Left colon (tissue), 2 donors: ENCODE measurements around the gene SEBOX. TPM values are rescaled to one million over a fixed set of nuclear protein-coding genes. Genes with fewer than 3 reads are reported as not detected.

Experiments
- microRNA-seq, 2 donors: library from miRNA; unstranded; fragments of <30 nt; microRNA quantifications; one replicate each; pipeline versions ENCODE4 v1.1.0 to v1.2.0, GENCODE V29; 2020
- total RNA-seq, 2 donors: library from RNA; stranded (reverse); fragmentation: NEBNext Ultra II Directional; extraction: Animal tissue kit (Norgen Biotek cat#: 25700); gene quantifications; one replicate each; pipeline ENCODE4 v1.2.1, GENCODE V29; 2021
- donor health status: DM: no; HTN: no; CAD: no.
- donor health status: DM: yes; HTN: yes; CAD: no.

The SEBOX gene
- total RNA-seq, 2 donors from 2014 or later = not detected

Small RNA genes within 50 kb of the gene (microRNA-seq; reads per million reads assigned to microRNA genes)
- 1.4 to 1.6 reads per million in 2 donors for gene MIR4723

Other genes with a start within 250 kb of the SEBOX start
- gene TMEM97, start 46.0 kb downstream of the SEBOX start, total RNA-seq = 10 to 100 TPM; 14.2 to 37.7 TPM
- gene IFT20, start 29.7 kb downstream of the SEBOX start, total RNA-seq = 10 to 100 TPM; 26.2 to 26.3 TPM
- gene TNFAIP1, start 29.4 kb downstream of the SEBOX start, total RNA-seq = 10 to 100 TPM; 34.6 to 38.2 TPM
- 10 to 100 TPM; 80.6 to 82.5 TPM for gene POLDIP2, start 7.7 kb downstream of the SEBOX start, total RNA-seq
- under 1 TPM in 1 of 2 donors, not detected in 1; 0.11 TPM for gene VTN, start 5.1 kb upstream of the SEBOX start, total RNA-seq
- 10 to 100 TPM; 11.7 to 12.7 TPM for gene SARM1, start 6.5 kb upstream of the SEBOX start, total RNA-seq
- gene SLC46A1, start 41.0 kb upstream of the SEBOX start, total RNA-seq = 10 to 100 TPM in 1 of 2 donors, 1 to 10 TPM in 1; 6.3 to 17.5 TPM
- 10 to 100 TPM; 24.4 to 26.5 TPM for gene SLC13A2, start 108.4 kb upstream of the SEBOX start, total RNA-seq
- gene FOXN1, start 141.1 kb upstream of the SEBOX start, total RNA-seq = under 1 TPM; 0.36 to 0.64 TPM
- 10 to 100 TPM; 26.7 to 32.4 TPM for gene UNC119, start 187.4 kb upstream of the SEBOX start, total RNA-seq
- 10 to 100 TPM; 82.5 to 94.6 TPM for gene PIGS, start 206.3 kb upstream of the SEBOX start, total RNA-seq
- 10 to 100 TPM; 26.0 to 38.6 TPM for gene ALDOC, start 211.7 kb upstream of the SEBOX start, total RNA-seq
- 10 to 100 TPM in 1 of 2 donors, 1 to 10 TPM in 1; 9.7 to 24.4 TPM for gene SPAG5, start 233.8 kb upstream of the SEBOX start, total RNA-seq
- 10 to 100 TPM; 10.2 to 13.5 TPM for gene RSKR, start 249.0 kb upstream of the SEBOX start, total RNA-seq